NCI-H1417 treated with DMSO at 0.1 percent for 48 hours (cell line): ENCODE measurements around the gene FANCB.

ENCODE experiments used
- DNase-seq: peaks from one replicate; lab custom pipeline; 2025; lab: John Stamatoyannopoulos, UW

FANCB gene

DNA sequence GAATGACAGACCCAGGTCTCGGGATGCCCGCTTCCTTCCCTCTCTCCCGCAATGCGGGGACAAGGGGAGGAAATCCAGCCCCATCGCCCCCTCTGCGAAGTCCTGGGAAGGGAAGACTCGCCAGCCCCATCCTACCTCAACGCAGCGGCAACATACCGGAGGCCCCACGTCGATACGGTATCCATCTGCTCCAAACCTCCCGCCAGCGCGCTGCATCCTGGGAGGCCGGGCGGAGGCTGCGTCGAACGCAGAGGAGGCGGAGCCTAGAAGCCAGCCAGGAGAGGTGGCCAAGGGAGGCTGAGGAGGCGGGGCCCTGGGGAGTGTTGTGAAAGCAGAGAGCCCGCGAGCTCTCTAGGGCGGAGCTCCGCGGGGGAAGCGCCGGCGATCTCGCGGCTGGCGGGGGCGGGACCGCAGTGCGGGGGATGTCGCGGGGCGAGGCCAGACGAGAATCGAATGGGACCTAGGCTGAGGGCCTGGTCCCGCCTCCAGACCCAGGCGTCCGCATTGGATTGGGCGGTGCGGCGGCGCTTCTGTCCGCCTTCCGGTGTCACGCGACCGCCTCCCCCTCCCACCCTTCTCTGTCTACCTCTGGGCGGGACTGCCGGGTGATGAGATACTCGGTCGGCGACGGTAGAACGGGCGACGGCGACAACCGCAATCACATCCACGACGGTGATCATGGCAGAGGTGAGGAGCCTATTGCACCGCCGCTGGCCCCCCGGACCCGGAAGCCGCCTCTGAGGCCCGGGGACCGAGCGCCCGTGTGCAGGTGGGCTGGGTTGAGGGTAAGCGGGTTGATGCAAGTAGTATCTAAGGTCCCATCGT is at the start of gene FANCB, which contains the start of gene MOSPD2:
FANCB (minus strand) TSS at position 219 of the 825 bp plus-strand sequence. CDS start 7,559 bp downstream, outside the sequence.
MOSPD2 (plus strand) TSS at position 571 of the 825 bp plus-strand sequence; CDS start at position 679, 108 bp downstream.
- DNase-seq: peak; percentile 89

DNA sequence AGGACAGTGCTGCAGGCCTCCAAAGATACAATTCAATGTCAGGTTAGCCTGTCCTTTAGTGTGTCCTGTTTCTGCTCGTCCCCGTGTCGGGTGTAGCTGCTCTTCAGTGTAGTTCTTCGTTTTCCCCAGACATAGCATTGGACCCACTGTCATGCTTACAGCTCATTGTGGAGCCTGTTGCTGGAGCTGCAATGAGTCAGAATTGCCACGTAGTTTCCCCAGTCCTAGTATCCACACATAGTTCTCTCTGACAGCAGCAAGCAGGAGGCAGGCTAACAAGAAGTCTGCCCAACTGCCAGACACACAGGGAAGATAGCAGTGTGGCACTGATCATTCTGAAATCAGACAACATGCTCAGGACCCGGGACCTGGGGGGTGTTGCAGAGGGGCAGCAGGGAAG is 49.6 kb upstream of the FANCB start:
- no peak for DNase-seq

DNA sequence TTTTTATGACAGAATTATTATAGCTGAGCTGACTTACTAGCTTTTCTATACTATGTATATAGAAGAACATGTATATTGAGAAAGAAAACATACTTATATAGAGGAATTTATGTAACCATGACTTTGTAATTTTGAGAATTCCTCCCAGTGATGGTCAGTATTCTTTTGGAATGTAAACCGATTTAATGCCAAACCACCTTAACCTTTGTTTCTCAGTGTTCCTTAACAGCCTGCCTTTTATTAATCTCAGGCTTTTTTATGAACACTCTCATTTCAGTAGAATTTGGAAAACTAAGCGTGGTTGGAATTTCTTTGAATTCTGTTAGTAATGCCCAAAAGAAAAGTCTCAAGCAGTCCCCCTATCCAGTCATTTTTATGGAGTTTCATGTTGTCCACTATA is 47.3 kb upstream of the FANCB start:
- no peak for DNase-seq

DNA sequence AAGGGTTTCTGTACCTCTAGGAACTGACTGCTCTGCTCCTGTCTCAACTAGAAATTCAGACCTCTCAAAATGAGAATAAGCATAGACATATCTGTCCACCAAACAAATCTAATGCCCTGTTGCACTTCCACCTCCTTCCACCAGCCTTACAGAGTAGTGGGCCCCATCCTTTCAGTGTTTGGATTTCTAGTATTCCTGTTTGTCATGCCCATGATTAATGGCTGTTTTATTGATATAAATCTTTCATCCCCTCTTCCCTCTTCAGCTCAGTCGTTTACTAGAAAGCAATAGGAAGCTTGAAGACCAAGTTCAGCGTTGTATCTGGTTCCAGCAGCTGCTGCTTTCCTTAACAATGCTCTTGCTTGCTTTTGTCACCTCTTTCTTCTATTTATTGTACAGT is 46.5 kb upstream of the FANCB start:
- no peak for DNase-seq

DNA sequence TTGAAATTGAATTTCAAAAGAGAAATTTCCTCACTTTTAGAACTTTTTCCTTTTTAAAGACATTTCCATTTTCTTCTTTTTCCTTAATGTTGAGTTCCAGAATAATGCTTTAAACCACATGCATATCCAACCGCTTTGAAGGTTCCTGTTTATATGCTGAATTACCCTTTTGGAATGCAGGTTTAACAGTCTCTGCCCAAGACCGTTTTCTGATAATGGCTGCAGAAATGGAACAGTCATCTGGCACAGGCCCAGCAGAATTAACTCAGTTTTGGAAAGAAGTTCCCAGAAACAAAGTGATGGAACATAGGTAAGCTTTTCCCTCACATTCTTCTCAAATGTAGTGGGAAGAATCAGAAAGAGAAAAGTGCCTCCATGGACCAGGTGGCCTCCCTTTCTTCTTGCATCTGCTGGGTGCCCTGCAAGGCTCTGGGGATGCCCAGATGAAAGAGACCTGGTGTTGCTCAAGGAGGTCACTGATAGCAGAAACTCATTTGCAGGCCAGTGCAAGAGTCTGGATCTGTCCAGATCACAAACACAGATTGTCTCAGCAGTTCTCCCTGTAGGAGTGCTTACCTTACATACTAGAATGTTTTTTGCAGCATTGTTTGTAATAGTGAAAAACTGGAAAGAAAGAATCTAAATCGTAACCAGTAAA is 43.3 kb upstream of the FANCB start:
- no peak for DNase-seq

DNA sequence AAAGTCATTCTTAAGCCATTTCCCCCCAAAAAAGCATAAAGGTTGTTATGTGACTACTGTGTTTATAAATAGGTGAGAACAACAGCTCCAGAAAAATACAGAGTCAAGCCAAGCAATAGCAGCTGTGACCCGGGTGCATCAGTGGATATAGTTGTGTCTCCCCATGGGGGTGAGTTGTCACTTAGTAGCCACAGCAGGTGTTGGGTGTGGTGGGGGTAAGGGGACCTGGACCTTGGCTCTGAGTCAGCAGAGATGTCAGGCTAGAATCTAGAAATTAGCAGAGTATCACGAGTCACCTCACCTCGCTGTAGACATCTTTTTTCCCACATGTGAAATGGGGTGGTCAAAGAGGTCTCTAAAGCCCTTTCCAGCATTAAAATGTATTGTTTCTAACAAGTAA is 42.7 kb upstream of the FANCB start:
- no peak for DNase-seq

DNA sequence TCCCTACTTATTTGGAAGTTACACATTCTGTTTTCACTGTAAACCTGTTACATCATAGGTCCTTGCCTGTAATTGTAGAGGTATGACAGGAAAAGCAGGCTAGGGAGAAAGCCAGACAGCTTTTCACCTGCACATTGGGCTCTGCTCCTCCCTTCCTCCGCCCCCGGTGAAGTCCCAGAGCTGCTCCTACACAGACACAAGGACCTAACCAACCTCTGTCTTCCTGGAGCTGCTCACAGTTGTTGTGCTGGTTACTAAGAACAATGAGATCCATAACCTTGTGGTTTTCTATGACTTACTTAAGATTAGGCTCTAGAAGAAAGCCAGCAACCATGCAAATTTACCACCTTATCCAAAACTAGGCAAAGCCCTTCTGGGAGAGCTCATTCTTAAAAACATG is 40.4 kb upstream of the FANCB start:
- DNase-seq: no peak

DNA sequence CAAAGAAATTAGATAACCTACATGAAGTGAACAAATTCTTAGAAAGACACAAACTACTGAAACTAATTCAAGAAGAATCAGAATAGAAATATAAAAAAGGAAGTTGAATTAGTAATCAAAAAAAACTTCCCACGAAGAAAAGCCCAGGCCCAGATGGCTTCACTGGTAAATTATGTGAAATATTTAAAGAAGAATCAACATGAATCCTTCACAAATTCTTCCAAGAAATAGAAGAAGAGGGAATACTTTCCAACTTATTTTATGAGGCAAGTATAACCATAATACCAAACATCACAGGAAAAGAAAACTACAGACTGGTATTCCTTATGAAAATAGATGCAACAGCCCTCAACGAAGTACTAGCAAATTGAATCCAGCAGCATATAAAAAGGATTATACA is 31.0 kb upstream of the FANCB start:
- no peak for DNase-seq

DNA sequence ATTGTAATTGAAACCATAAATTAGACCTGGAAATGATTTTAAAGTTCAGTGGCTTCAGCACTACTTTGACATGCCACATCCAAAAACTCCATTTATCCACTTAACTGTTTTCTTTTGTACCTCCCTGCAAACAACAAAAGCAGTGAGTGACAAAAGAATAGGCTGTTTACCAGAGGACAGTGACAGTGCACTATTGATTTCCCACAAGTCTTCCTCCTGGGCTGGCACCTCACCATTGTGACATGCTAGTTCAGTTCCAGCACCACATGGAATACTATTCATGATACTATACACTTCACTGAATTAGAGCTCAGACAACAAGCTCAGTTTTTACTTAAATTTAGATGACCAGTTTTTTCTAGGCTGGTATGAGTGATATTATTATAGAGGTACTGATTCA is 29.7 kb upstream of the FANCB start:
- DNase-seq: no peak

DNA sequence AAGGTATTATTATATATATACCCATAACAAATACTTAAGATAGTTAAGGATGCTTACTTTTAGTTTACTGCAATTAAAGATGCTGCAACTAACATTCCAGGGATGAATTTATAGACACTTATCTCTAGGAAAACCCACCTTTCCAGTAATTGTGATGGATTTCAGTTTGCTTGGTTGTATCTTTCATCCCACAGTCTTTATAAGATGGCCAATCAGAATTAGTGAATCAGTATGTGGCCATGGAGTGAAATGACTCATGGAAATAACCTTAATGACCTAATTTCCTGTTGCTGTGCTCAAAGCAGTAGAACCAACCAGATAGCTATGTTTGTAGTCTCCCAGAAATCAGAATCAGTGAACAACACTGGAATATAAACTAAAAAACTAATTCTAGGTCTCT is 26.7 kb upstream of the FANCB start:
- DNase-seq: no peak

DNA sequence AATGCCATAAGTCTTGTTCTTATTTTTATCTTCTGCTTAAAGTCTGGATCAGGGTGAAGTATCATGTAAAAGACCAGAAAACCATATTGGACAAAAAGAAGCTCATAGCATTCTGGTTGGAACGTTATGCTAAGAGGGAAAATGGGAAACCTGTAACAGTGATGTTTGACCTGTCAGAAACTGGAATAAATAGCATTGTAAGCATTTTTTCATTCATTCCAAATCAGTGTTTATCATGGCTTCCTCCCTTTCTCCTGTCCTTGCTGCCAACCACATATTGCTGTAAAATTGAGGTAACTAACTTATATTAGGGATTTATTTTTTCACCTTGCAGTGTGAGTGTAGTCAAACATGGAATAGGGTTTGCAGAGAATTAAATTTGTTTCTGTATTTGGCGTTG is 24.2 kb upstream of the FANCB start:
- DNase-seq: no peak

DNA sequence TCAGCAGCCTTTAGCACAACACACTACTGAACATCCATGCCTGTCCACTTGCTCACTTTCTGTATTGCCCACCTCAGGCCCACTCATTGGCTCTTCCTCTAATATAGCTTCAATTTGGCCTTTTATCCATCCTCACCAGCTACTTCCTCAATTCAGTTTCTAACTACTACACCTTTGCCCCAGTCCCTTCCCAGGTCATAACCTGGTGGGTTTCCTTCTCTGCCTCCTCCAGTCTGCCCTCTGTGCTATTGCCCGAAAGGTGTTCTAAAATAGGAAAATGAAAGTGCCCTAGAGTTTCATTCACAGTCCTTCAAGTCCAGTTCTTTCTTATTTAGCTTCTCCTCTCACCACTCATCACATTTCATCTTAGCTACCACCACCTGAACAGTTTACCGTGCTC is 23.4 kb upstream of the FANCB start:
- no peak for DNase-seq

DNA sequence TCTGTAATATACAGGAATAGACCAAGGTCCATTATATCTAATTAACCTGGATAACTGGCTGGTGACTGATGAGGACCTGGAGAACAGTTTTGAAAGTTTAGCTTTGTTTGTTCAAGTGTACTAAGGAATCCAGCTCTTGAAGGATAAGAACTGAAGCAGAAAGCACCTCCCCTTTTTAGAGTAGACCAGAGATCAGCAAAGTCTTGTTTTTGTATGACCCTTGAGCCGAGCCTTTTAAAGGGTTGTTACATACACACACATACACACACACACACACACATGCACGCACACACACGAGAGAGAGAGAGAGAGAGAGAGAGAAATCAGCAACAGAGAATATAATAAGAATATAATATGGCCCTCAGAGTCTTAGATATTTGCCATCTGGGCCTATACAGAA is 13.4 kb upstream of the FANCB start:
- DNase-seq: no peak

DNA sequence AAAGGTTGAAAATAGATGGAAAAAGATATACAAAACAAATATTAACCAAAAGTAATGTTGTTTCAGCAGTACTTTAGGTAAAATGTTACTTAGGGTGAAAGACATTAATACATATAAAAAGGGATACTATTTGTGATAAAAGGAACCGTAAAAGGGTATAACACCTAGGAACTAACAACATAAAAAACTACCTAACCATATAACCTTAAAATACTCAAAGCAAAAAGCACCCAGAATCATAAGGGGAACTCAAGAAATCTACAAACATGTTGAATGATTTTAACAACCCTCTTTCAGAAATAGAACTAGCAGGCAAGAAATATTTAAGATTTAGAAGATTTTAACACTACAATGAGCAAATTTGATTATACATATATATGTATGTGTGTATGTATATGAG is 11.8 kb upstream of the FANCB start:
- DNase-seq: no peak

DNA sequence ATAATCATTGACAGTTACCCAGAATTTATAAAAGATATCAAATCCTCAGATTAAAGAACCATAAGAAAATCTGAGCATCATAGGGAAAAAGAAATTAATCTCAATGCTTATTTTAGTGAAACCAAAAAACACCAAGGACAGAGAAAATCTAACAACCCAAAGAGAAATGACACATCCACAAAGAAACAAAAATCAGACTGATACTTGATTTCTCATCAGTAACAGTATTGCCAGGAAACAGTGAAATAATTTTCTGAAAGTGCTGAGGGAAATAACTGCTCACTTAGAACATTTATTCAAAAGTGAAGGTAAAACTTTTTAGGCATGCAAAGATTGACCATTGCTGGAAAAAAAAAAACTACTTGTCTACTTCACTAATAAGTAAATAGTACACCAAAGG is 11.0 kb upstream of the FANCB start:
- no peak for DNase-seq

DNA sequence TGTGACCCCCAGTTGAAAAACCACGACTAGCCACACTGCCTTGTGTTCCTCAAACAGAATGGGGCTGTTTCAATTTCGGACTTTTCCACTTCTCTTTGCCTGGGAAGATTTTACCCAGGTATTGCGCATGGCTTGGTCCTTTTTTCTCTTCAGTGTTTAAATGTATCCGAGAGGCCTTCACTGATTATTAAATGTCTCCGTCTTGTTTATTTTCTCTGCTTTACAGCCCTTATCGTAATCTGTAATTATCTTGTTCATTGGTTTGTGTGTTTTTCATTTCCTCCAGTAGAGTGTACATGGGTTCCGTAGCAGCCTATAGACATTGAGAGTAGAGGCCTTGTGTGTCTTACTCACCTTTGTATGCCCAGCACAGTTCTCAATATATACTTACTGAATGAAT is 2.8 kb upstream of the FANCB start:
- peak; percentile 38 for DNase-seq

DNA sequence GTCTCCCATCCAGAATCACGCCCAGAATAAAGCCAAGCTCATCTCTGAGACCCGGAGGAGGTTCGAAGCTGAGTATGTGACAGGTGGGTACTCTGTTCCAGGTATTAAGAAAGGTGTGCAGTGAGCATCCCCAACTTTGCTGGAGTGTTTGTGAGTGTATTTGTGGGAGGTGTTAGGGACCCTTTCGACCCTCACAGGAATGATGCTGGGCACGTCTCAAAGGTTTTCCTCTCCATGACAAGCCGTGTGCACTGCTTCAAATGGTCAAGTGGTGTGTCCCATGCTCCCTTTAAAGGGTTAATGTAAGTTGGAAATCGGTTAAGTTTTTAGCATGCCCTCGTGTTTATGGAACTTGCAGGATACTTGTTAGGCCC is 794 bp upstream of the FANCB start:
- no peak for DNase-seq

DNA sequence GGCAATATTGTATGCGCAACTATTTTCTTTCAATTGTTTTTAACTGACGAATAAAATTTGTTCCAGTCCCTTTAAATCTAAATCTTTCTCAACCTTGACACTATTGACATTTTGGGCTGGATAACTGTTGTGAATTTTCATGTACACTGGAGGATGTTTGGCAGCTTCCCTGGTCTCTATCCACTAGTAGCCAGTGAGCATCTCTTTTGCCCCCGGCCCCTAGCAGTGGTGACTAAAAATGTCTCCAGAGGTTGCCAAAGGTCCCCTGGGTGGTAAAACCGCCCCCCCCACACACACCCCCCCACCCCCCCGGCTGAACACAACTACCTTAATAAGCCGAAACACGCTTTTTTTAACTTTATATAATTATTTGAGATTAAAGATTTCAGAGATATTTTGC is 514 bp downstream of the FANCB start:
- no peak for DNase-seq

DNA sequence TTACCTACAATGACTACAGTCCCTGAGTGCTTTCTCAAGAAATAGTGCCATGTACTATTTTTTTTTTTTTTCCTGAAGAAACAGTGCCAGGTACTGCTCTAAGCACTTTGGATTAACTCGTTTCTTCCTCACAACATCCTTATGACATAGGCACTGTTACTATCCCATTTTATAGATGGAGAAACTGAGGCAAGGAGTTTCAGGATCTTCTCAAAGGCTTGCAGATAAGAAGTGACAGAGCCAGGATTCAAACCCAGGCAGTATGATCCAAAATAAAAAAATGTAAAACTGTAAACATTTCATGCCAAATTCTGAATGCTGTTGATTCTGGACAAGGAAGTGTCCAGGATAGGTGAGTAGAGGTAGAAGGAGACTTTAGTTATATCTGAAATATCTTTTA is 1.1 kb downstream of the FANCB start:
- DNase-seq: no peak

DNA sequence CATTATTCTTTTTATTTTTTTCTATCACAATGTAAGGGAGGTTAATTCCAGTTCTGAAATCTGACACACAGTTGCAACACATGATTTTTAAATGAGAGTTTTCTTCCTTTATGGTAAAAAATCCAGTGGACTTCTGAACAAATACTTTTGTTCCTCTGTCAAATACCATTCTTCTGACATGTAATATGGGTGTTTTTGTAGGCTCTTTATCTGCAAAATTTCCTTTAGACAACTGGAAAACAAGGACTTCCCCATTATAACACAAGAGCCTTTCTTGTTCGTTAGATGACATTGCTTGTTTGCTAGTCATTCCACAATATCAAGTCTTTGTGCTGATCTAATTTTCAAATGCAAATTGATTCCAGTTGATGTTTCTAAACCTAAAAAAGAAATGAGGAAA is 7.7 kb downstream of the FANCB start:
- no peak for DNase-seq

DNA sequence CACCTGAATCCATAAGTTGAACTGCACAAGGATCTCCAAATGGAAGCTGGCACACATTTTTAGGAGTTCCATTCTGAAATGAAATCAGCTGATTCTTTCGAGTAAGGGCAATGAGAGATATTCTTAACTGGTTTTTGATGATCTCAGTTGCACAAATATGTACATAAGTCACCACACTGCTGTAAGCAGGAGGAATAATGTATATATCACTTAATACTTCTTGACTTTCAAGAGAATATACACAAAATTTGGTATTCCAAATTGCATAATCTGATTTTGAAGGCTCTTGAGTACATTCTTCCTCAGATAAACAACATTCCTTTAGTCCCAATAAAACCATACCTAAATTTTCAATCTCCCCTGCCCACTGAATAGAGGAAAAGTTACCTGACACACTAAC is 8.2 kb downstream of the FANCB start:
- no peak for DNase-seq

DNA sequence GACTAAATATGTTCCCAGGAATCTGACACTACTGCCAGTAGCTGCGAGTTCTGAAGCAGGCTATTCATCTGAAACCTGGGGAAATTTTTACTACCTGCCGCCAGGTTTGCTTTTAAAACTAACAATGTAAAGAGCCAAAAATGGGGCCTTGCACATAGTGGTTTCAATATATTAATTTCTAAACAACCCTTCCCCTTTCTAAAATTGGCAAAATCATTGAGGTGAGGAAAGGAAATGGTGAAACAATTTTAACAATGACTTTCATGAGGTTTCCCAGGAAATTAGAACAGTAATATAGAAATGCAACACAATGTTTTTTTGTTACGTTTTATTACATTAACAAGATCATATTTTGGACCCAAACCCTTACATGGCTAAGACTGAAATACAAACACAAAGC is 21.3 kb downstream of the FANCB start:
- DNase-seq: no peak

DNA sequence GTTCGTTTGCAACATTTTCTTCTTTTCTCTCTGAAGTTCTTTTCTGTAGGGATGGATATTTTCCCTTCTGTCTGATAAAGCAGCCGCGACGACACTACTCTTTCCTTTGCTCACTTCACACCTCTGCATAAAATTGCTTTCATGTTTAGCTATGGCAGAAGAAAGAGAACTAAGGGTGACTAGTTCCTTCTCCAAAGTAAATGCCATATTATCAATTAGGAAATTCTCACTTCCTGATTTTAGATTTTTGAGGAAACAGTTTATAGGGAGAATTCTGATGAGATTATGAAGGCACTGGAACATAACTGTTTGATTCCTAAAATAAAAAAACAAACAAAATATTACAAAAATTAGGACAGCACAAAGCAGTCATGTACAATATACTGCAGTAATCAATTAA is 29.2 kb downstream of the FANCB start:
- no peak for DNase-seq

DNA sequence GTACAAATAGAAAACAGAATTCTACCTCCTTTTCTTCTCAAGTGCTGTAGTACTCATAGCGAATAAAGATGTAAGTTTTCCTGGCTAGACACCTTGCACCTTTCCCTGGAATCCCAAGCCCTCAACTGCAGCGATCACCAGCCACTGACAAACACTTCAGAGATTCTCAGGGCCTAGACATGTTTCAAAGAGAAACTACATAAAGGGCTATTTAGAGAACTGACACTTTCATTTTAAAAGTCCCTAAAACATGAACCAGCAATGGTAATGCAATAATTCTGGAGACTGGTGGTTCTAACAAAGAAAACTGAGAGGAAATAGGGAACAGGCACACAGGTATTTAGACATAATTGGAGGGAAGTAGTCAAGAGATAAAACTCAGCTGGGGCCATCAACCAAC is 35.7 kb downstream of the FANCB start:
- no peak for DNase-seq
